ENCODE measurements around the gene ERH.

- TF ChIP-seq CTCF (IDR thresholded peaks at IDR 0.05) (no peak), POLR2A (IDR thresholded peaks at IDR 0.05) (no peak), POLR2AphosphoS5 (IDR thresholded peaks at IDR 0.05) (no peak)
Measured at GRCh38 chr14:69372146-69372545, 26.0 kb downstream of the ERH start.
